HepG2 (cell line): Measurements from ENCODE around the gene TOR4A. TPM values are rescaled to one million over a fixed set of nuclear protein-coding genes. Genes with fewer than 3 reads are reported as not detected.

Experiments used
- ARID5B ChIP-seq: IDR thresholded peaks from 2 replicates; pipeline ENCODE4 v1.4.0; 2020; ENCODE audit warnings: mild to moderate bottlenecking, missing genetic modification reagents
- CBX5 ChIP-seq: sonication (generic); formaldehyde crosslinking; IDR thresholded peaks from 2 replicates; pipeline ENCODE4 v1.4.0; 2020; ENCODE audit warnings: missing genetic modification reagents, borderline replicate concordance
- CCDC6 ChIP-seq: sonication (generic); formaldehyde crosslinking; IDR thresholded peaks from 2 replicates; pipeline ENCODE4 v1.8.1; 2022; ENCODE audit warnings: mild to moderate bottlenecking, missing genetic modification reagents, moderate library complexity
- CHD4 ChIP-seq: fragments of 200-600 bp; sonication (generic); IDR thresholded peaks from 2 replicates; pipeline ENCODE4 v1.7.0; 2017; ENCODE audit warnings: mild to moderate bottlenecking, low read length, borderline replicate concordance
- DNMT3B ChIP-seq: conservative IDR thresholded peaks from 2 replicates; pipeline ENCODE4 v1.6.1; 2016; ENCODE audit warnings: missing biosample characterization, control low read depth
- EP300 ChIP-seq, 3 experiments: sonication (generic) in 1 of 3; formaldehyde crosslinking in 1 of 3; IDR thresholded peaks; 2 replicates each; pipeline versions ENCODE4 v1.5.1 to v1.6.1; 2011 to 2020; ENCODE audit warnings: low read depth in 2 of 3, low read length in 2 of 3, borderline replicate concordance in 1 of 3, improper control_type of control experiment in 1 of 3, mild to moderate bottlenecking in 1 of 3, missing genetic modification reagents in 1 of 3, moderate library complexity in 1 of 3
- ETV6 ChIP-seq: sonication (generic); formaldehyde crosslinking; conservative IDR thresholded peaks from 2 replicates; pipeline ENCODE4 v1.4.0; 2020; ENCODE audit warnings: missing genetic modification reagents
- FOXA3 ChIP-seq: IDR thresholded peaks from 2 replicates; pipeline ENCODE4 v1.6.1; 2016; ENCODE audit warnings: missing genetic modification reagents, missing compliant biosample characterization
- FOXK1 ChIP-seq: sonication (generic); formaldehyde crosslinking; IDR thresholded peaks from 2 replicates; pipeline ENCODE4 v1.4.0; 2020; ENCODE audit warnings: low read depth, missing genetic modification reagents, borderline replicate concordance
- GZF1 ChIP-seq: sonication (generic); formaldehyde crosslinking; IDR thresholded peaks from 2 replicates; pipeline ENCODE4 v1.5.1; 2020; ENCODE audit warnings: mild to moderate bottlenecking, missing genetic modification reagents
- KDM1A ChIP-seq: IDR thresholded peaks from 2 replicates; pipeline ENCODE4 v1.6.1; 2016; ENCODE audit warnings: missing compliant biosample characterization
- KLF15 ChIP-seq: sonication (generic); formaldehyde crosslinking; IDR thresholded peaks from 2 replicates; pipeline ENCODE4 v1.8.1; 2023; ENCODE audit warnings: borderline replicate concordance, mild to moderate bottlenecking, inconsistent platforms, missing genetic modification reagents, mixed read lengths
- NAIF1 ChIP-seq: sonication (generic); formaldehyde crosslinking; IDR thresholded peaks from 2 replicates; pipeline ENCODE4 v1.5.0; 2020; ENCODE audit warnings: mild to moderate bottlenecking, missing genetic modification reagents, borderline replicate concordance
- NBN ChIP-seq: fragments of 450-650 bp; conservative IDR thresholded peaks from 2 replicates; pipeline ENCODE4 v1.6.1; 2017
- RXRB ChIP-seq: IDR thresholded peaks from 2 replicates; pipeline ENCODE4 v1.6.1; 2016; ENCODE audit warnings: borderline replicate concordance, missing genetic modification reagents, missing compliant biosample characterization
- YEATS2 ChIP-seq: sonication (generic); formaldehyde crosslinking; IDR thresholded peaks from 2 replicates; pipeline ENCODE4 v1.4.0; 2020; ENCODE audit warnings: missing genetic modification reagents, borderline replicate concordance
- YEATS4 ChIP-seq: sonication (generic); formaldehyde crosslinking; IDR thresholded peaks from 2 replicates; pipeline ENCODE4 v1.4.0; 2020; ENCODE audit warnings: missing genetic modification reagents, borderline replicate concordance
- ZC3H4 ChIP-seq: sonication (generic); formaldehyde crosslinking; IDR thresholded peaks from 2 replicates; pipeline ENCODE4 v1.4.0; 2020; ENCODE audit warnings: missing genetic modification reagents, borderline replicate concordance
- ZNF256 ChIP-seq: sonication (generic); formaldehyde crosslinking; conservative IDR thresholded peaks from 2 replicates; pipeline ENCODE4 v1.4.0; 2020; ENCODE audit warnings: missing genetic modification reagents
- ZNF644 ChIP-seq: IDR thresholded peaks from 2 replicates; pipeline ENCODE4 v1.6.1; 2016; ENCODE audit warnings: low read depth
- ZNF749 ChIP-seq: sonication (generic); formaldehyde crosslinking; IDR thresholded peaks from 2 replicates; pipeline ENCODE4 v1.8.0; 2022; ENCODE audit warnings: mild to moderate bottlenecking, missing genetic modification reagents, moderate library complexity, borderline replicate concordance
- ZNF781 ChIP-seq: sonication (generic); formaldehyde crosslinking; IDR thresholded peaks from 2 replicates; pipeline ENCODE4 v1.5.1; 2020; ENCODE audit warnings: borderline replicate concordance, mild to moderate bottlenecking, missing genetic modification reagents; ENCODE audit errors: not compliant biosample characterization
- ZSCAN21 ChIP-seq: sonication (generic); formaldehyde crosslinking; IDR thresholded peaks from 2 replicates; pipeline ENCODE4 v1.8.0; 2022; ENCODE audit warnings: mild to moderate bottlenecking, missing genetic modification reagents, moderate library complexity, borderline replicate concordance
- polyA plus RNA-seq, 8 experiments: library from polyadenylated mRNA; depleted of rRNA in 3 of 8; stranded (reverse) in 7 of 8; unstranded in 1 of 8; fragments of >200 nt; fragmentation: Illumina TruSeq in 4 of 8; extraction: Trizol in 4 of 8; gene quantifications; 2 replicates each; pipeline versions ENCODE4 v1.2.1 to v1.2.3, GENCODE V29; 2011 to 2016; ENCODE audit warnings: low read depth in 4 of 8, missing spikeins in 1 of 8, mixed read lengths in 1 of 8; ENCODE audit not compliant: insufficient read depth in 1 of 8
- total RNA-seq, 5 experiments: library from RNA; depleted of rRNA; stranded (reverse); fragments of >200 nt; fragmentation: Illumina TruSeq; extraction: Trizol; gene quantifications; 2 replicates each; pipeline ENCODE4 v1.2.3, GENCODE V29; 2016; ENCODE audit warnings: low read depth in 1 of 5
- TF ChIP-seq, protein P1 (sequence below): sonication (generic); formaldehyde crosslinking; IDR thresholded peaks from 2 replicates; pipeline ENCODE4 v1.8.1; 2022; ENCODE audit warnings: mild to moderate bottlenecking, missing genetic modification reagents

Gene TOR4A
- total and polyA plus RNA-seq, 2 of the 13 experiments (the other 11 are each of a cell fraction or from before 2014, with no cell fraction given): 11.1 to 14.2 TPM

DNA sequence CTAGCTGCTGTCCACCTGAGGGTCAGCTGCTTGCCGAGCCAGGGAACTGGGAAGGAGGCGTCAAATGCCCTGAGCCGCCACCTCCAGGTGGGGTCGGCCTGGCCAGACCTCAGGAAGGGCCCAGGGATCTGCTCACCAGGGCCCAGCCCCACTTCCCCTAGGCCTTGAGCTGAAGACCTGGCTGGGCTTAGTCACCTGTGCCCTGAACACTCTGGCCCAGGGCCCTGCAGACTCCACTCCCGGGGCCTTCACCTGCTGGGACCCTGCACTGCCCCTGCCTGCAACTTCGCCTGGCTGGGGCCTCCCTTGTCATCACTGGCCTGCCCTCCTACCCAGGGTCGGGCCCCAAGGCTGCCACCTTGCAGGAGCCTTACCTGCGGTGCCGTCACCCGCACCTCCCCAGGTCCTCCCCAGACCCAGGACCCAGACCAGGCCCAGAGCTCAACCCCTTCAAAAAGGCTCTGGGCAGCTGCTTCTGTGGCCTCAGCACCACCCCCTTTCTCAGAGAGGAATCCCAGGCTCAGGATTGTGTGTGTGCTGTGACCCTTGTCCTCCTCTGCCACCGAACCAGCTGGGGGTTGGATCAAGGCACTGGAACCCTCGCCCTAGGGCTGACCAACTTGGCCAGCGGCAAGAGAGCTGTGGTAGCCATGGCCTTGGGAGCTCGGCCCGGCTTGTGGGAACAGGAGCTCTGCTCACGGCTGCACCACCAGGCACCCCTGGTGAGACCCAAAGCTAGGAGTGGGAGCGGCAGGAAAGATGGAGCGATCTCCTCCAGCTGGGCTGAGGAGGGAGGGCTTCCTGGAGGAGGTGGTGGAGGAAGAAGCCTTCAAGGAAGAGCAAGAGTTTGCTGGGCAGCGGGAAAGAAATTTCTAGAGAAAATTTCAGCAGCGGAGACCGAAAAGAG, 23.6 kb upstream of the TOR4A start (continued):
- TF ChIP-seq ETV6 (CRISPR knock-in tag): 0 out of 2 replicates have a peak, but pooled peaks have one; percentile 38
- TF ChIP-seq GZF1 (CRISPR knock-in tag): no peak
- TF ChIP-seq ZC3H4 (CRISPR knock-in tag): no peak
- TF ChIP-seq NAIF1: no peak
- no peak for TF ChIP-seq KLF15 (CRISPR knock-in tag)
- TF ChIP-seq RXRB (CRISPR knock-in tag): no peak; the same call in 1 of the 2 replicates
- no peak; the same call in 1 of the 2 replicates for TF ChIP-seq CCDC6
- TF ChIP-seq ZNF749 (CRISPR knock-in tag): no peak
- no peak for TF ChIP-seq KDM1A (CRISPR knock-in tag)
- TF ChIP-seq, protein P1, sequence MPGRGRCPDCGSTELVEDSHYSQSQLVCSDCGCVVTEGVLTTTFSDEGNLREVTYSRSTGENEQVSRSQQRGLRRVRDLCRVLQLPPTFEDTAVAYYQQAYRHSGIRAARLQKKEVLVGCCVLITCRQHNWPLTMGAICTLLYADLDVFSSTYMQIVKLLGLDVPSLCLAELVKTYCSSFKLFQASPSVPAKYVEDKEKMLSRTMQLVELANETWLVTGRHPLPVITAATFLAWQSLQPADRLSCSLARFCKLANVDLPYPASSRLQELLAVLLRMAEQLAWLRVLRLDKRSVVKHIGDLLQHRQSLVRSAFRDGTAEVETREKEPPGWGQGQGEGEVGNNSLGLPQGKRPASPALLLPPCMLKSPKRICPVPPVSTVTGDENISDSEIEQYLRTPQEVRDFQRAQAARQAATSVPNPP (CRISPR knock-in tag): no peak
- no peak for TF ChIP-seq EP300 (IDR thresholded peaks at IDR 0.05; ENCODE audit: low read depth in 2 of 2, low read length in 2 of 2)
- TF ChIP-seq EP300 (CRISPR knock-in tag; IDR thresholded peaks at IDR 0.05; ENCODE audit: borderline replicate concordance): no peak
- TF ChIP-seq CBX5 (CRISPR knock-in tag): no peak
- no peak for TF ChIP-seq ARID5B (CRISPR knock-in tag)
- TF ChIP-seq NBN: no peak
- no peak for TF ChIP-seq ZSCAN21 (CRISPR knock-in tag)
- TF ChIP-seq CHD4: no peak
- no peak for TF ChIP-seq FOXA3 (CRISPR knock-in tag)
- no peak for TF ChIP-seq FOXK1 (CRISPR knock-in tag)
- no peak for TF ChIP-seq ZNF256 (CRISPR knock-in tag)
- TF ChIP-seq ZNF781 (CRISPR knock-in tag): no peak
- TF ChIP-seq DNMT3B (CRISPR knock-in tag): no peak
- TF ChIP-seq ZNF644 (CRISPR knock-in tag): no peak
- peak; percentile 40; the same call in 1 of the 2 replicates for TF ChIP-seq YEATS2
- no peak for TF ChIP-seq YEATS4 (CRISPR knock-in tag)
